LoVo (cell line): ENCODE results near the gene SPAM1.
"Not testable (repeated sequence)": the region's sequence is repeated elsewhere in the genome, so short reads cannot be mapped to it uniquely, and the experiment has no call there.

Experiments used
- DNase-seq: peaks from one replicate; pipeline ENCODE4 v3.0.0-alpha.2; 2016; ENCODE audit warnings: low spot score

The SPAM1 gene

GRCh38 chr7:123924941-123925340 is at the start of gene SPAM1:
SPAM1 (plus strand) TSS chr7:123925241; CDS start chr7:123953571, 28,330 bp downstream.
- DNase-seq, result no peak

GRCh38 chr7:123876557-123877256 is 48.3 kb upstream of the SPAM1 start:
- no peak for DNase-seq

DNA sequence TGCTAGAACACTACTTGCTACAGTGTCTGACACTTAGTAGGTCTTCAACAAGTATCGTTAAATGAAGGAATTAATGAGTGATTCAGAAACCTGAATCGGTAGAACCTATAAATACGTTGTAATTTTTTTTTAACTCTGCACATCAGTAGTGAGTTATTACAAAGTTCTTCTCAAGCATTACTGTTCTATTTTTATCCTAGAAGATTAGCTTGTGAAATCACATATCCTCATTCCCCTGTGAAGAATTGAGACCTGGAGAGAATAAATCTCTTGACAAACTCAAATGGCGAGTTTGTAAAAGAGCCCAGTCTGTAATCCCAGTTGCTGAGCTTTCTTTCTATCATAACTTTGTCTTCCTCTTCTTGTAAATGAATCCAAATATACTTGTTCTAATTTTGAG is 45.4 kb upstream of the SPAM1 start:
- no peak for DNase-seq

- DNase-seq, result no peak
These were observed 43.7 kb upstream of the SPAM1 start for GRCh38 chr7:123881300-123881699.

- no peak for DNase-seq
These were observed 41.9 kb upstream of the SPAM1 start for GRCh38 chr7:123883154-123883553.

DNA sequence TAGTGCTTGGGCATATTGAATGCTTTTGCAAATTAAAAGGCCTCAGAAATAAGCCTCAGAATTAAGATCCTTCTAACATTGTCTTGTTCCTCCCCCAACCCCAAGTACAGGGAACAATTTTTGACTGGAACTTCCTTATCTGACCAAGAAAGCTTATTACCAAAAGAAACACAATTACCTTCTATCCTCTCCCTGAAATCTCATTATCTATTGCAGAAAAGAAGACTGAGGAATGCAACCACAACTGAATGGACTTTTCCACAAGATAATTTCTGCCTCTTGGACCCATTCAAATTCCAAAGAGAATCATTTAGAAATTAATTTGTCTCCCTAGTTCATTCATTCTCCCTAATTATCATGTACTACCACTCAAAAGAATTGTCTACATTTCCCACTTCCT is 36.8 kb upstream of the SPAM1 start:
- DNase-seq, result no peak

DNA sequence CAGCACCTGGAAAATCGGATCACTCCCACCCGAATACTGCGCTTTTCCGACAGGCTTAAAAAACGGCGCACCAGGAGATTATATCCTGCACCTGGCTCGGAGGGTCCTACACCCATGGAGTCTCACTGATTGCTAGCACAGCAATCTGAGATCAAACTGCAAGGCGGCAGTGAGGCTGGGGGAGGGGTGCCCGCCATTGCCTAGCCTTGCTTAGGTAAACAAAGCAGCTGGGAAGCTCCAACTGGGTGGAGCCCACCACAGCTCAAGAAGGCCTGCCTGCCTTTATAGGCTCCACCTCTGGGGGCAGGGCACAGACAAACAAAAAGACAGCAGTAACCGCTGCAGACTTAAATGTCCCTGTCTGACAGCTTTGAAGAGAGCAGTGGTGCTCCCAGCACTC is 30.3 kb upstream of the SPAM1 start:
- DNase-seq, result not testable (repeated sequence)

DNA sequence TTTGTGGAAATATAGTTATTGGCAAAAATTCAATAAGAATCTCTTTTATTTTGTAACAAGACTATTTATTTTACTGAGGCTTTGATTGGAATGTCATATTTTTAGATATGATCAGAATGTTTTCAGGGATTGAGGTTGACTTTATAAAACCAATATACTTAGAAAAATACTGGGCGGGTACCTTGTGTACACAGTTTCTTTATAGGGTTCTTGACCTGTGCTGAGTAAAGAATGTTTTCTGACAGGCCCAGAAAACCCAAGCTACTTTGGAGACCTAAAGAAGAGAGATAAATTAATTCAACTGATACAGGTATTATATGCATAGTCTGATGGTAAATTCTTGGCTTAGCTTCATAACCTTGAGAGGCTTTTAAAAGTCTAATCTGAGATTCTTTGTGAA is 23.9 kb upstream of the SPAM1 start:
- DNase-seq, result no peak

- no peak for DNase-seq
These were observed 19.3 kb upstream of the SPAM1 start for GRCh38 chr7:123905714-123906113.

- DNase-seq, result peak; percentile 77
These were observed 8.8 kb upstream of the SPAM1 start for GRCh38 chr7:123916240-123916724.

GRCh38 chr7:123917878-123918277 is 7.2 kb upstream of the SPAM1 start:
- DNase-seq, result no peak

DNA sequence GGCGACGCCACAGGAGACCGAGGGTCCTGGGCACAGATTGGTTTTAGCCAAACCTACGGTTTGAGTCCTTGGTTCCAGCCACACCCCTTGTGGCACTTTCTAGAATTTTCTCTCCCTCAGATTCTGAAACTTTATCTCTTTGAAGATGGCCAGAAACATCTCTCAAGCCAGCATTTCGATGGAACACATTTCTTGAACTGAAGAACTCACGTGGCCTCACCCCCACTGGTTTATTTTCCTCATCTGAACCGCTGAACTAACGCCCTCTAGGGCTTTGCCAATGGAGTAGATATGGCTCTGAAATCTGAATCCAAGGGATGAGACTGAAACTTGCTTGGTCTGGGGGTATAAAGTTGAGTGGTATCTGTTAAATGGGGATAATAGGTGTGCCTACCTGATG is 6.7 kb upstream of the SPAM1 start:
- no peak for DNase-seq

DNA sequence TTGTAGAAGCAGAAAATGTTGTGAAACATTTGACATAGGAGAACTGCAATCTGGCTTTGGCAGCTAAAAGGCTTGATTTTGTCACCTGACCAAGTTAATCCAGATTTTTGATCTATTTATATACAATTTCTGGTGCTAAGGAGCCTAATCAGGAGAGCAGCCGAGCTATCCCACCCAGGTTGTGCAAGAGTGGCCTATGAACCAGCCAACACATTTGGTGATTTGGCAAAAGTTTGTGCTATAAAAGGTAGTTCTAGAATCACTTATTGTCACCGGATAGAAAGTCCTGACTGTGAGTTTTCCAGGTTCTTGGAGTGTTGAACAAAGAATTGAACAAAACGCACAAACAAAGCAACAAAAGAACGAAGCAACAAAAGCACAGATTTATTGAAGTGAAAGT is 1.4 kb upstream of the SPAM1 start:
- no peak for DNase-seq

GRCh38 chr7:123929107-123929506 is 4.1 kb downstream of the SPAM1 start:
- peak; percentile 88 for DNase-seq

DNA sequence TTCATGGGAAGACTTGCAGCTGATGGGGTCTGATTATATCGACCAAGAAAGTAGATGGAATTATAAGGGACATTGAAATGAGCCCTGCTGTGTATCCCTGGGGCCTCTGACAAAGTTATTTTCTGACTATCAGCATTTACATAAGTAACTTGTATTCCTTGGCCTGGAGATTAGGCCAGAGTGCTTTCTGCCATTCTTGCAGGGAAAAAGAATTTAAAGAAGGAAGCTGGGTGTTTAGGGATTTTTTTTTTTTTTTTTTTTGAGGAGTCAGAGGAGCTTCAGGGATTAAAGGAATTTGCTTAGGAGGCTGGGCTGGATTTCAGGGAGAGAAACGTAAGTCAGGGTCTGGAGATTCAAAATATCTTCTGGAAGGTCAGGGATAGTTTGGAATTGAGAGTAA is 4.6 kb downstream of the SPAM1 start:
- DNase-seq, result no peak

- DNase-seq, result no peak
These were observed 10.7 kb downstream of the SPAM1 start for GRCh38 chr7:123935436-123936381.

DNA sequence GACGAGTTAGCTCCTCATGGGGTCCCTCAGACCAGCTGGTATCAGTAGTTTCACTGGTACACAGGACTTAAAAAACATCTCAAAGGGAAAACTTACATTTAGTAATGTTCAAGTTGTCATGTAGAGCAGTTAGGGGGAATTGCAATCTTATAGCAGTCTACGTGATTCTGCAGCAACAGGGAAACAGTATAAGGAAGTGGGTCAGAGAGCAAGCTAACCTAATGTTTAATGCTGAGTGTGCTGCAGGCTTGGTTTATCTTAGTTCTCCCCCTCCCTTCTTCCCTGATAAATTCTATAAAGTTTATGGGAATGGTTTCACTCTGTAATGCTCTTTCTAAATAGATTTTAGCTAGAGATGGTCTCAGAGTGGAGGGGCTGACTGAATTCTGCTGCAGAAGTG is 11.3 kb downstream of the SPAM1 start:
- no peak for DNase-seq

DNA sequence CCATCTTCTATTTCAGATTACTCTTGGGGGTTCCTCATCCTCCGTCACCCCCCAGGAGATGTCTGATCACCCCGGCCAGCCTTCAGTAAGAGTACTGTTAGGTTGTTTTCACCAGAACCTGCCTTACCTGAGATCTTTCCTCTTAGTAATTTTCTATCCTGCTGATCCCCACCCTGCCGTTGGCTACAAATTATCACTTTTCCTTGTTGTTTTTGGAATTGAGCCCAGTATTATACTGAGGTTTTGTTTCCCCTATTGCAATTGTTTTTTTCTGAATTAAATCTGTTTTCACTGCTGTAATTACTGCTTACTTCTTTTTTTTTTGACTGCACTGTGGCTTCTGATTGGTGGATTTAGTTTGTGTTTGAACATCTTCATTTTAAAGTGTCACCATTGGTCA is 14.7 kb downstream of the SPAM1 start:
- DNase-seq, result no peak

DNA sequence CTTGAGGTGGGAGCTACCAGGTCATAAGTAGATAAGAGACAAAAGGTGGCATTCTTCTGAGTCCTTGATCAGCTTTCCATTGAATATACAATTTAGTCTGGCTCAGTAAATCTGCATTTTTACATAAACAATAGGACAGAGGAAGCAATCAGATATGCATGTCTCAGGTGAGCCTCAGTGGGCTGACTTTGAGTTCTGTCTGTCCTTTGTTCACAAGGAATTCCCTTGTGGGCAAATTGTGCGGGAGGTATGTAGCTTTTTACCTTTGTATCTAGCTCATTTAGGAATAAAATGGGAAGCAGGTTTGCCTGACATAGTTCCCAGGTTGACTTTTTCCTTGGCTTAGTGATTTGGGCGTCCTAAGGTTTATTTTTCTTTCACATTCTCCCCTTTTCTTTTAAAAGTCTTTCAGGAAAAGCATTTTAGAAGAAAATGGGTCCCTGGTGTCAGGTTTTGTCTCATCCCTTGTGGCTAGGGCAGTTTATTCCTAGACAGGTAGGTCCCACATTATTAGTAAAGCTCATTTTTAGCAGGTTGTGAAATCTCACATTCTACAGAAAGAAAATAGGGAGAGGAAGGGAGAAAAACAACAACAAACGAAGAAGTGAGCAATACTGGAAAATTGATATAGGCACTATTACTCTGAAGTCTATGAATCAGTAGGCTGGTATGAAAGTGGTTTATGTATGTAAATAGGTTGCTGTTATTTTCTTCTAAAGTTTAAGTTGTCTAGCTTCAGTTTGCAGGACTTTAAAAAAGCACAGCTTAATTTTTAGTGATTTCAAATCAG is 16.5 kb downstream of the SPAM1 start:
- no peak for DNase-seq

DNA sequence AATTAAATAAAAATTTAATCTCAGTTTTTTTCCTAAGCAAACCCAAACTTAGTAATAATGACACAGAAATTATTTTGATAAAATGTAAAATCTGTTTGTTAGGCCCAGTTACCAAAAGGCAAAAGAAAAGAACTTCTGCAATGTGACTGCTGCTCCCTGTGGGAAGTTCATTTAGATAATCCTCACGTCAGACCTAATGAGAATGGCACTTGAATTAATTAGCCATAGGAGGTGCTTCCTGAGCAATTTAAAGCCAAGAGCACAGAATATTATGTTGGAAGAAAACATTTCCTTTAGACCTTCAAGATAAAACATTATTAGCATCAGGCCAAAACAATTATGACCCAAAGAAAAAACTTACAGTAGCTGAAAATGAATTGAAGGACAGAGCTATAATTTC is 19.4 kb downstream of the SPAM1 start:
- no peak for DNase-seq

DNA sequence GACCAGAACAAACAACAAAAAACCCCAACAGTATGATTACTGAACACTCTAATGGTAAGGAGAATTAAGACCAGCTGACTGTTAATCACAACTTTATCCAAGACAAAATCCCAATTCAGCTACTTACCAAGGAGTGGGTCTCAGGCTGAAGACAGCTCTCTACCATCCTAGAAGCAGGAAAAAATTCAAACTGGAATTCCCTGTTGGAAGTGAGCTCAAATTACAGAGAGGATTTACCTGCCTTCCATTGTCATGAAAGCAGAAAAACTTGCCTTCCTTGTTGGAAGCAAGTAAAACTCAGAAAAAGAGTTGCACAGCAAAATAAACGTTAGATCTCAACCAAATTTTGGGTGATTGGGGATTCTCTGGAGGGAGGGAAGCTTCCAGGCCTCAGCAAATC is 20.9 kb downstream of the SPAM1 start:
- DNase-seq, result no peak

GRCh38 chr7:123948136-123948535 is 23.1 kb downstream of the SPAM1 start:
- DNase-seq, result no peak
